Parathyroid adenoma (tissue), 2 donors: Measurements from ENCODE around the gene EGFR.

Experiments used
- H2AFZ ChIP-seq: fragments of 300-600 bp; sonication (generic); one replicate; pipeline ENCODE4 v1.7.0; 2017; ENCODE audit warnings: antibody characterized with exemption, mild to moderate bottlenecking
- H3K27ac ChIP-seq: fragments of 300-600 bp; sonication (generic); one replicate; pipeline ENCODE4 v1.7.0; 2017
- H3K27me3 ChIP-seq: fragments of 300-600 bp; sonication (generic); one replicate; pipeline ENCODE4 v1.7.0; 2017; ENCODE audit warnings: low read length; ENCODE audit not compliant: control insufficient read depth, insufficient read depth
- H3K36me3 ChIP-seq: fragments of 300-600 bp; sonication (generic); one replicate; pipeline ENCODE4 v1.7.0; 2017; ENCODE audit warnings: low read length; ENCODE audit not compliant: control insufficient read depth, insufficient read depth
- H3K4me1 ChIP-seq: fragments of 300-600 bp; sonication (generic); one replicate; pipeline ENCODE4 v1.7.0; 2017; ENCODE audit warnings: control low read depth
- H3K4me2 ChIP-seq: fragments of 300-600 bp; sonication (generic); one replicate; pipeline ENCODE4 v1.7.0; 2017; ENCODE audit warnings: low read length
- H3K4me3 ChIP-seq: fragments of 300-600 bp; sonication (generic); one replicate; pipeline ENCODE4 v1.7.0; 2017; ENCODE audit warnings: low read depth, low read length
- H3K79me2 ChIP-seq: fragments of 300-600 bp; sonication (generic); one replicate; pipeline ENCODE4 v1.7.0; 2017; ENCODE audit warnings: control low read depth
- H3K9ac ChIP-seq: fragments of 300-600 bp; sonication (generic); one replicate; pipeline ENCODE4 v1.7.0; 2017; ENCODE audit warnings: mild to moderate bottlenecking
- H3K9me3 ChIP-seq: fragments of 300-600 bp; sonication (generic); one replicate; pipeline ENCODE4 v1.7.0; 2017; ENCODE audit warnings: low read length; ENCODE audit not compliant: control insufficient read depth
- TF ChIP-seq, protein P1 (sequence below): fragments of 300-600 bp; sonication (generic); IDR thresholded peaks from one replicate; pipeline ENCODE4 v1.7.0; 2017; ENCODE audit warnings: antibody characterized with exemption, mild to moderate bottlenecking
- donor health status: primary hyperparathyroidism.

Gene EGFR

DNA sequence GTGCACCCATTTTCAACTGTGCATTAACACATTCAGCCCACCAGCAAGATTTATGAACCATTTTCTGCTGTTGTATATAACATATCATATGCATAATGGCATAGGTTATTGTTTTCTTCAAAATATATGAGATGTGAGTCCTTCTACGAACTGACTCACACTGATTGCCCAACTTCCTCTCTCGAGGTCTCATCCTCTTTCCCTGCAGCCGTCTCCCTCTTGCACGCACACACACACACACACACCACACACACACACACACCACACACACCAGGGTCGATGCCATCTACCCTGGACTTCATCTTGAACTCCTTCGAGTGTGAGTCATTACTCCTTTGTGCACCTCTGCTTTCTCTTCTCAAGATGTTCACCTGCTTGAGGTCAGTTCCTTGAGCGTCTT, 36.7 kb downstream of the EGFR start:
- H3K27me3 ChIP-seq, result no peaks in the 10 kb centered on the region
- H3K4me3 ChIP-seq, result no peak overlapping the region
- H3K4me1 ChIP-seq, result no peaks in the 10 kb centered on the region
- no peak overlapping the region for H2AFZ ChIP-seq
- no peak overlapping the region for H3K9ac ChIP-seq
- H3K4me2 ChIP-seq, result no peak overlapping the region
- TF ChIP-seq, protein P1, sequence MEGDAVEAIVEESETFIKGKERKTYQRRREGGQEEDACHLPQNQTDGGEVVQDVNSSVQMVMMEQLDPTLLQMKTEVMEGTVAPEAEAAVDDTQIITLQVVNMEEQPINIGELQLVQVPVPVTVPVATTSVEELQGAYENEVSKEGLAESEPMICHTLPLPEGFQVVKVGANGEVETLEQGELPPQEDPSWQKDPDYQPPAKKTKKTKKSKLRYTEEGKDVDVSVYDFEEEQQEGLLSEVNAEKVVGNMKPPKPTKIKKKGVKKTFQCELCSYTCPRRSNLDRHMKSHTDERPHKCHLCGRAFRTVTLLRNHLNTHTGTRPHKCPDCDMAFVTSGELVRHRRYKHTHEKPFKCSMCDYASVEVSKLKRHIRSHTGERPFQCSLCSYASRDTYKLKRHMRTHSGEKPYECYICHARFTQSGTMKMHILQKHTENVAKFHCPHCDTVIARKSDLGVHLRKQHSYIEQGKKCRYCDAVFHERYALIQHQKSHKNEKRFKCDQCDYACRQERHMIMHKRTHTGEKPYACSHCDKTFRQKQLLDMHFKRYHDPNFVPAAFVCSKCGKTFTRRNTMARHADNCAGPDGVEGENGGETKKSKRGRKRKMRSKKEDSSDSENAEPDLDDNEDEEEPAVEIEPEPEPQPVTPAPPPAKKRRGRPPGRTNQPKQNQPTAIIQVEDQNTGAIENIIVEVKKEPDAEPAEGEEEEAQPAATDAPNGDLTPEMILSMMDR, result no peak
- no peaks in the 10 kb centered on the region for H3K9me3 ChIP-seq
- H3K79me2 ChIP-seq, result no peaks in the 10 kb centered on the region
- H3K36me3 ChIP-seq, result no peaks in the 10 kb centered on the region
- no peak overlapping the region for H3K27ac ChIP-seq

DNA sequence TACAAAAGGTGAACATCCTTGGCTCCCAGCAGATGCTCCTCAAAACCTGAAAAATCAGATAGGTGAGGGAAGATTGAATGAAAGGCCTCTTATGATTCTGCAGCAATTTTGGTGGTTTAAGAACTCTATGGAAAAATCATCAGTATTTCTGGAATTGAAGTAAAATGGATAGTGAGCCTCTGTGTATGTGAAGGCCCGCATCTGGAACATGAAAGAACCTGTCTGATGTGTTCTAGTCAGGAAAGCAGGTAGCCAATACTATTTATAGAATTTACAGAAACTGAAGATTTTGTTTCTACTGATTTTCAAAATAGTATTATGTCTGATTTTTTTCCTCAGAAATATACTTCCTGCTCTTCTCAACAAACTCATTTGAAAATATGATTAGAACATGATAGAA, 37.3 kb downstream of the EGFR start:
- no peak overlapping the region for H3K9ac ChIP-seq
- H3K4me1 ChIP-seq, result no peaks in the 10 kb centered on the region
- no peak overlapping the region for H2AFZ ChIP-seq
- H3K9me3 ChIP-seq, result no peaks in the 10 kb centered on the region
- H3K4me2 ChIP-seq, result no peak overlapping the region
- no peak overlapping the region for H3K27ac ChIP-seq
- TF ChIP-seq, protein P1, result no peak
- no peaks in the 10 kb centered on the region for H3K79me2 ChIP-seq
- no peak overlapping the region for H3K4me3 ChIP-seq
- no peaks in the 10 kb centered on the region for H3K36me3 ChIP-seq
- no peaks in the 10 kb centered on the region for H3K27me3 ChIP-seq

GRCh38 chr7:55056577-55057480, 38.0 kb downstream of the EGFR start:
- no peaks in the 10 kb centered on the region for H3K4me1 ChIP-seq
- no peak overlapping the region for H3K27ac ChIP-seq
- H3K4me3 ChIP-seq, result no peak overlapping the region

GRCh38 chr7:55058314-55058713, 39.5 kb downstream of the EGFR start:
- Histone ChIP-seq H3K4me2 (no peak overlapping the region), H3K9me3 (no peaks in the 10 kb centered on the region), H3K27me3 (no peaks in the 10 kb centered on the region), H3K4me1 (no peaks in the 10 kb centered on the region), H2AFZ (no peak overlapping the region), H3K4me3 (no peak overlapping the region), H3K79me2 (no peaks in the 10 kb centered on the region), H3K27ac (no peak overlapping the region), H3K36me3 (no peaks in the 10 kb centered on the region), H3K9ac (no peak overlapping the region)
- TF ChIP-seq, protein P1, result no peak

More at GRCh38 chr7:55056577-55057480, 38.0 kb downstream of the EGFR start:
- Histone ChIP-seq H3K4me2 (no peak overlapping the region), H2AFZ (no peak overlapping the region), H3K27me3 (no peaks in the 10 kb centered on the region), H3K9me3 (no peaks in the 10 kb centered on the region), H3K36me3 (no peaks in the 10 kb centered on the region), H3K9ac (no peak overlapping the region), H3K79me2 (no peaks in the 10 kb centered on the region)
- TF ChIP-seq, protein P1, result no peak

GRCh38 chr7:55059021-55059420, 40.2 kb downstream of the EGFR start:
- no peaks in the 10 kb centered on the region for H3K79me2 ChIP-seq
- H3K4me1 ChIP-seq, result no peaks in the 10 kb centered on the region
- H3K9me3 ChIP-seq, result no peaks in the 10 kb centered on the region
- TF ChIP-seq, protein P1, result no peak
- no peak overlapping the region for H3K4me2 ChIP-seq
- H3K9ac ChIP-seq, result no peak overlapping the region
- H3K4me3 ChIP-seq, result no peak overlapping the region
- no peaks in the 10 kb centered on the region for H3K27me3 ChIP-seq
- H3K36me3 ChIP-seq, result no peaks in the 10 kb centered on the region
- no peak overlapping the region for H3K27ac ChIP-seq
- no peak overlapping the region for H2AFZ ChIP-seq
